Smooth muscle cell (in vitro differentiated cells): ENCODE measurements around the gene MYO18A. TPM values are rescaled to one million over a fixed set of nuclear protein-coding genes. Genes with fewer than 3 reads are reported as not detected.

Source experiments
- DNase-seq: peaks from one replicate; lab custom pipeline; 2025; ENCODE audit not compliant: unreplicated experiment; lab: John Stamatoyannopoulos, UW
- H2AFZ ChIP-seq: fragments of 200-600 bp; sonication (generic); 2 replicates; pipeline ENCODE4 v1.6.0; 2016; ENCODE audit warnings: antibody characterized with exemption, low read depth, mild to moderate bottlenecking
- H3F3A ChIP-seq: fragments of 200-600 bp; sonication (generic); 2 replicates; pipeline ENCODE4 v1.6.0; 2017; ENCODE audit warnings: antibody characterized with exemption, low read depth
- H3K27ac ChIP-seq: fragments of 200-600 bp; sonication (generic); 2 replicates; pipeline ENCODE4 v1.5.1; 2016; ENCODE audit warnings: low read depth, mild to moderate bottlenecking
- H3K27me3 ChIP-seq: fragments of 200-600 bp; sonication (generic); 2 replicates; pipeline ENCODE4 v1.6.1; 2016; ENCODE audit warnings: low read depth, mild to moderate bottlenecking
- H3K36me3 ChIP-seq: fragments of 200-600 bp; sonication (generic); 2 replicates; pipeline ENCODE4 v1.5.1; 2016; ENCODE audit warnings: low read depth
- H3K4me1 ChIP-seq: fragments of 200-600 bp; sonication (generic); 2 replicates; pipeline ENCODE4 v1.5.1; 2016; ENCODE audit warnings: low read depth
- H3K4me2 ChIP-seq: fragments of 200-600 bp; sonication (generic); 2 replicates; pipeline ENCODE4 v1.6.0; 2016; ENCODE audit warnings: mild to moderate bottlenecking
- H3K4me3 ChIP-seq: fragments of 200-600 bp; sonication (generic); 2 replicates; pipeline ENCODE4 v1.5.1; 2016; ENCODE audit warnings: mild to moderate bottlenecking
- H3K79me2 ChIP-seq: fragments of 200-600 bp; sonication (generic); 2 replicates; pipeline ENCODE4 v1.6.0; 2016; ENCODE audit warnings: low read depth, mild to moderate bottlenecking
- H3K9ac ChIP-seq: fragments of 200-600 bp; sonication (generic); 2 replicates; pipeline ENCODE4 v1.6.0; 2016; ENCODE audit warnings: low read depth
- H3K9me3 ChIP-seq: fragments of 200-600 bp; sonication (generic); replicated peaks from 2 replicates; pipeline ENCODE4 v1.5.1; 2016; ENCODE audit warnings: low read depth
- H4K20me1 ChIP-seq: fragments of 200-600 bp; sonication (generic); 2 replicates; pipeline ENCODE4 v1.6.0; 2016; ENCODE audit warnings: low read depth
- CTCF ChIP-seq: fragments of 200-600 bp; sonication (generic); IDR thresholded peaks from 2 replicates; pipeline ENCODE4 v1.5.1; 2017; ENCODE audit warnings: borderline replicate concordance, mild to moderate bottlenecking, antibody characterized with exemption; ENCODE audit not compliant: insufficient read depth, poor library complexity, severe bottlenecking
- WGBS: methylation state at CpG from one replicate; pipeline ENCODE4 v1.1.7; 2016; ENCODE audit warnings: low lambda C conversion rate; 5-methylcytosine and 5-hydroxymethylcytosine counted together
- polyA plus RNA-seq: library from polyadenylated mRNA; unstranded; fragments of >200 nt; fragmentation: Nextera tagmentation; extraction: Ambion mirVana; gene quantifications from 2 replicates; pipeline ENCODE4 v1.2.1, GENCODE V29; 2016
- total RNA-seq: library from RNA; depleted of rRNA; stranded (reverse); fragments of >200 nt; gene quantifications from 2 replicates; pipeline ENCODE4 v1.2.3, GENCODE V29; 2014

MYO18A gene
- total and polyA plus RNA-seq, 2 experiments from 2014 or later: 18.0 to 22.1 TPM

- H3K4me3 ChIP-seq: no peak overlapping the region
- no peak overlapping the region for H2AFZ ChIP-seq
- DNase-seq: no peak
- no peaks in the 10 kb centered on the region for H4K20me1 ChIP-seq
- peaks cover 14% of the 10 kb centered on the region for H3K4me1 ChIP-seq
- H3F3A ChIP-seq: no peaks in the 10 kb centered on the region
- no peaks in the 10 kb centered on the region for H3K27me3 ChIP-seq
- no peak overlapping the region for H3K4me2 ChIP-seq
- no peaks in the 10 kb centered on the region for H3K36me3 ChIP-seq
- WGBS: 88% methylated on average over 12 of the region's 12 CpGs
- no peak overlapping the region for H3K9ac ChIP-seq
- TF ChIP-seq CTCF: no peak
- H3K27ac ChIP-seq: no peak overlapping the region
- no peaks in the 10 kb centered on the region for H3K79me2 ChIP-seq
- no peaks in the 10 kb centered on the region for H3K9me3 ChIP-seq
These were observed 129.0 kb downstream of the MYO18A start for GRCh38 chr17:29051194-29051593.

- no peak overlapping the region for H2AFZ ChIP-seq
- no peak for DNase-seq
- no peaks in the 10 kb centered on the region for H3F3A ChIP-seq
- peaks cover 14% of the 10 kb centered on the region for H3K4me1 ChIP-seq
- H3K4me2 ChIP-seq: no peak overlapping the region
- WGBS: 87% methylated on average over 5 of the region's 5 CpGs
- H3K27me3 ChIP-seq: no peaks in the 10 kb centered on the region
- no peak for TF ChIP-seq CTCF
- H3K4me3 ChIP-seq: no peak overlapping the region
- no peaks in the 10 kb centered on the region for H4K20me1 ChIP-seq
- no peak overlapping the region for H3K9ac ChIP-seq
- H3K79me2 ChIP-seq: no peaks in the 10 kb centered on the region
- H3K27ac ChIP-seq: no peak overlapping the region
- no peaks in the 10 kb centered on the region for H3K36me3 ChIP-seq
- H3K9me3 ChIP-seq: no peaks in the 10 kb centered on the region
These were observed 130.0 kb downstream of the MYO18A start for GRCh38 chr17:29050176-29050575.

- Histone ChIP-seq H3K27ac (no peak overlapping the region), H3K4me2 (no peak overlapping the region), H3K27me3 (no peaks in the 10 kb centered on the region), H3K4me1 (peaks cover 14% of the 10 kb centered on the region), H2AFZ (no peak overlapping the region), H3K9me3 (no peaks in the 10 kb centered on the region), H3K9ac (no peak overlapping the region), H3K36me3 (no peaks in the 10 kb centered on the region), H3K4me3 (no peak overlapping the region), H4K20me1 (no peaks in the 10 kb centered on the region), H3K79me2 (no peaks in the 10 kb centered on the region), H3F3A (no peaks in the 10 kb centered on the region)
- no peak for DNase-seq
- no peak for TF ChIP-seq CTCF
- 85% methylated on average over 11 of the region's 11 CpGs for WGBS
These were observed 130.6 kb downstream of the MYO18A start for GRCh38 chr17:29049541-29050145.
